ENCODE measurements around the gene RNASE4. TPM values are rescaled to one million over a fixed set of nuclear protein-coding genes. Genes with fewer than 3 reads are reported as not detected.
A peak's percentile ranks its signal among the peaks of the same experiment; 100 is the strongest.

RNASE4 gene
- total RNA-seq, 1 experiment from 2014 or later: 0.75 TPM

DNA sequence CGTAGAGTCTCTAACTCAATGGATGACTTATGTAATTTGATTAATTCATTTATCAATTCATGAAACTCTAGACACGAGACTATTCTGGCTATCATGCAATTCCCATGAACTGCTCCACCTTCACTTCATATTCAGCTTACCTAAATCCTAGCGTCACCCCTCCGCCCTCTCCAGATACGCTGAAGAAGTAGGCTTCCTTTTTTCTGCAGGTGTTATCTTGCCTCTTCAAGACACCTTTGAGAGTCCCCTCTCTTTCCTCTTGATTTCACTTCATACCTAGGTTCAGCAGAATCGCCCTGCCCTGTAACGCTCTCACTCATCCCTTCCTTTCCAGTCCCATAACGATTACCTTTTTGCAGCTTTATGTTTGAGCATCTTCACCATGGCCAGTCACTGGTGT lies 4.0 kb upstream of the RNASE4 start:
- DNase-seq (ENCODE audit: low spot score): no peak
- intact Hi-C loops (cut with micrococcal nuclease; ENCODE audit: unreplicated experiment): loop anchor here (5.0 kb wide), 3 partner anchors 218 to 353 kb away; partner anchors contain the start of genes PIP4P1 and TEP1
- H3K27me3 ChIP-seq (replicated peaks; ENCODE audit: insufficient read depth, low read depth, low read length, poor library complexity): peaks cover 7% of the 10 kb centered on the region
- H3K36me3 ChIP-seq (ENCODE audit: insufficient read depth, low read length, poor library complexity, severe bottlenecking): no peaks in the 10 kb centered on the region
- TF ChIP-seq, protein P1, sequence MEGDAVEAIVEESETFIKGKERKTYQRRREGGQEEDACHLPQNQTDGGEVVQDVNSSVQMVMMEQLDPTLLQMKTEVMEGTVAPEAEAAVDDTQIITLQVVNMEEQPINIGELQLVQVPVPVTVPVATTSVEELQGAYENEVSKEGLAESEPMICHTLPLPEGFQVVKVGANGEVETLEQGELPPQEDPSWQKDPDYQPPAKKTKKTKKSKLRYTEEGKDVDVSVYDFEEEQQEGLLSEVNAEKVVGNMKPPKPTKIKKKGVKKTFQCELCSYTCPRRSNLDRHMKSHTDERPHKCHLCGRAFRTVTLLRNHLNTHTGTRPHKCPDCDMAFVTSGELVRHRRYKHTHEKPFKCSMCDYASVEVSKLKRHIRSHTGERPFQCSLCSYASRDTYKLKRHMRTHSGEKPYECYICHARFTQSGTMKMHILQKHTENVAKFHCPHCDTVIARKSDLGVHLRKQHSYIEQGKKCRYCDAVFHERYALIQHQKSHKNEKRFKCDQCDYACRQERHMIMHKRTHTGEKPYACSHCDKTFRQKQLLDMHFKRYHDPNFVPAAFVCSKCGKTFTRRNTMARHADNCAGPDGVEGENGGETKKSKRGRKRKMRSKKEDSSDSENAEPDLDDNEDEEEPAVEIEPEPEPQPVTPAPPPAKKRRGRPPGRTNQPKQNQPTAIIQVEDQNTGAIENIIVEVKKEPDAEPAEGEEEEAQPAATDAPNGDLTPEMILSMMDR (conservative IDR thresholded peaks at IDR 0.05; ENCODE audit: low read depth, low read length): no peak
- TF ChIP-seq EZH2 (IDR thresholded peaks at IDR 0.05; ENCODE audit: borderline replicate concordance, low read depth, low read length, poor library complexity, severe bottlenecking): no peak
- ChIA-PET POLR2A (ENCODE audit: low non-redundant PET) (no interaction called here), CTCF (no interaction called here)
- H3K4me3 ChIP-seq (ENCODE audit: low read depth, low read length, poor library complexity, severe bottlenecking): peak overlapping the region; percentile 79
- BruUV-seq (replicated peaks): no TSS peak
- peaks cover 14% of the 10 kb centered on the region for H3K4me1 ChIP-seq (ENCODE audit: insufficient read depth, low read length, poor library complexity, severe bottlenecking)
- no peak overlapping the region for H3K27ac ChIP-seq (ENCODE audit: low read depth, low read length, poor library complexity, severe bottlenecking)
- H3K9me3 ChIP-seq (ENCODE audit: low read depth, low read length, poor library complexity, severe bottlenecking): no peaks in the 10 kb centered on the region

DNA sequence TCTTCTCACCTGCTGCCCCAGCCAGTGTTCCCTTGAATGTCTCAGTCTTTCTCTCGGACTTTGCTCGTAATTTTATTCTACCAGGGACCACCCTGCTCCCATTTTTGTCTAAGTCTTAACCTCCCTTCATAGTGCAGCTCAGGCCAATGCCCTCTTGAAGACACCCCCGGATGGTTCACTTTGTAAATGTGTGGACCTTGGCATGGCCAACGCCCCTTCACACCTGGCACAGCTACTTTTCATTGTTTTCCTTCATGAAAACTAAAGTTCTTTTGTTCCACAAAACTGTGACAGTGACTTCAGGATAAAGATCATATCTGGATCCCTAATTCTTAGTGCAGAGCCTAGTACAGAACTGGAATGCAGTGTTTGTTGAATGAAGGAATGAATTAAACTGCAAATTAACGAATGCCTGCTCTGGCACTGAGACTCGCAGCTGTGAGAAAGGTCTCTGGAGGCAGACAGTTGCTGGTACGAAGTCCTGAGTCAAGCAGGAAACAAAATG lies 3.5 kb upstream of the RNASE4 start:
- Histone ChIP-seq H3K9me3 (ENCODE audit: low read depth, low read length, poor library complexity, severe bottlenecking) (no peaks in the 10 kb centered on the region), H3K27me3 (replicated peaks; ENCODE audit: insufficient read depth, low read depth, low read length, poor library complexity) (peaks cover 2% of the 10 kb centered on the region), H3K4me3 (ENCODE audit: low read depth, low read length, poor library complexity, severe bottlenecking) (peak overlapping the region; percentile 79), H3K36me3 (ENCODE audit: insufficient read depth, low read length, poor library complexity, severe bottlenecking) (no peaks in the 10 kb centered on the region), H3K4me1 (ENCODE audit: insufficient read depth, low read length, poor library complexity, severe bottlenecking) (peaks cover 16% of the 10 kb centered on the region), H3K27ac (ENCODE audit: low read depth, low read length, poor library complexity, severe bottlenecking) (peak overlapping the region; percentile 96)
- no peak for DNase-seq (ENCODE audit: low spot score)
- POLR2A ChIA-PET (ENCODE audit: low non-redundant PET): no interaction called here
- CTCF ChIA-PET: interaction anchor here (0.5 to 1.9 kb wide), 4 partner anchors 10 to 338 kb away, joined by 5 to 14 read pairs (median 6); partner anchors contain the start of gene PARP2
- TF ChIP-seq, protein P1 (conservative IDR thresholded peaks at IDR 0.05; ENCODE audit: low read depth, low read length): no peak
- TF ChIP-seq EZH2 (IDR thresholded peaks at IDR 0.05; ENCODE audit: borderline replicate concordance, low read depth, low read length, poor library complexity, severe bottlenecking): no peak
- intact Hi-C loops (cut with micrococcal nuclease; ENCODE audit: unreplicated experiment): loop anchor here (1.0 to 5.0 kb wide), 5 partner anchors 18 to 354 kb away; partner anchors contain the start of genes PIP4P1 and TEP1
- BruUV-seq (replicated peaks): no TSS peak

DNA sequence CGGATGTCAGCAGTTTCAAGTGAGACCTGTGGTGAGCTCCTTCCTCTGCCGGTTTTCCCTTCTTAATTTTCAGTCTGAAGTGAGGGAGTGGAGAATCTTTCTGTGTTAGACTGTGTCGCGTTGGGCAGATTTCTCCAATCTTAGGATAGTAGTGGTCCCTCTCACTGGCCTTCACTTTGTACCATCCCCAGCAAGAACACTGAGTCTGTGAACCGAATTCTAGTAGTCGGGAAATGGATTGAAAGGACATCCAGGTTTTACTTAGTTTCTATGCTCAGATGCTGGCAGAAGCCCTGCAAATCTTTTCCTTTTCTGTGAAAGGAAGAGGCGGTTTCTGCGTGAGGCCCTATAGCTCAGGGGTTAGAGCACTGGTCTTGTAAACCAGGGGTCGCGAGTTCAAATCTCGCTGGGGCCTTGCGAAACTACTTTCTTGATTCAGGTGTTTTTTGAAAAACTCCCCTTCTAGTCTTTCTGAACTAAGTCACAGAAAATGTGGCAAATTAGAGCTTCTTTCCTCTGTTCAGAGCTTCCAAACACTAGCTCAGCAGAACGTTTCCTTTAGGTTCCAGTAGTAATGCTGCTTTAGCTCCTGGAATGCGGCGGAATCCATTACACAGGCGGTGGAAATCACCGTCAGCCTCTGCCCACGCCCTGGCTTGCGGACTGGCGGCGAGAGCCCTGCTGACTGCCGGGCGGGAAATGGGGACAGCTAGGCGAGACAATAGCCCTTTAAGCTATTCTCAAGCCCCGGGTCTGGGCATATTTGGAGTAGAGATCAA lies 2.8 kb upstream of the RNASE4 start:
- ChIA-PET POLR2A (ENCODE audit: low non-redundant PET) (no interaction called here), CTCF (interaction anchor here (0.5 to 1.9 kb wide), 4 partner anchors 10 to 338 kb away, joined by 5 to 14 read pairs (median 6); partner anchors contain the start of gene PARP2)
- TF ChIP-seq, protein P1 (conservative IDR thresholded peaks at IDR 0.05; ENCODE audit: low read depth, low read length): no peak
- no peak for TF ChIP-seq EZH2 (IDR thresholded peaks at IDR 0.05; ENCODE audit: borderline replicate concordance, low read depth, low read length, poor library complexity, severe bottlenecking)
- Histone ChIP-seq H3K27me3 (replicated peaks; ENCODE audit: insufficient read depth, low read depth, low read length, poor library complexity) (no peaks in the 10 kb centered on the region), H3K9me3 (ENCODE audit: low read depth, low read length, poor library complexity, severe bottlenecking) (no peaks in the 10 kb centered on the region), H3K36me3 (ENCODE audit: insufficient read depth, low read length, poor library complexity, severe bottlenecking) (no peaks in the 10 kb centered on the region), H3K4me3 (ENCODE audit: low read depth, low read length, poor library complexity, severe bottlenecking) (peak overlapping the region; percentile 79), H3K4me1 (ENCODE audit: insufficient read depth, low read length, poor library complexity, severe bottlenecking) (peaks cover 16% of the 10 kb centered on the region), H3K27ac (ENCODE audit: low read depth, low read length, poor library complexity, severe bottlenecking) (peak overlapping the region; percentile 96)
- intact Hi-C loops (cut with micrococcal nuclease; ENCODE audit: unreplicated experiment): loop anchor here (1.0 to 5.0 kb wide), 6 partner anchors 18 to 354 kb away; partner anchors contain the start of genes PARP2, PIP4P1 and TEP1
- BruUV-seq (replicated peaks): no TSS peak
- DNase-seq (ENCODE audit: low spot score): peak; percentile 95
